NCI-H510A (cell line): ENCODE measurements around the gene LYZL1.
"Not testable (repeated sequence)": the region's sequence is repeated elsewhere in the genome, so short reads cannot be mapped to it uniquely, and the experiment has no call there.

Source experiments
- DNase-seq: peaks from one replicate; lab custom pipeline; 2025; lab: John Stamatoyannopoulos, UW

LYZL1 gene

GRCh38 chr10:29263506-29263905 is 25.4 kb upstream of the LYZL1 start:
- DNase-seq = no peak

GRCh38 chr10:29265210-29265768 is 23.6 kb upstream of the LYZL1 start:
- DNase-seq = no peak

- DNase-seq = no peak
Observed at GRCh38 chr10:29266641-29267040, 22.2 kb upstream of the LYZL1 start.

- DNase-seq = no peak
Observed at GRCh38 chr10:29268011-29268410, 20.9 kb upstream of the LYZL1 start.

- no peak for DNase-seq
Observed at GRCh38 chr10:29269486-29269885, 19.4 kb upstream of the LYZL1 start.

- DNase-seq = no peak
Observed at GRCh38 chr10:29270883-29271282, 18.0 kb upstream of the LYZL1 start.

- no peak for DNase-seq
Observed at GRCh38 chr10:29271877-29272276, 17.0 kb upstream of the LYZL1 start.

- DNase-seq = no peak
Observed at GRCh38 chr10:29273478-29273877, 15.4 kb upstream of the LYZL1 start.

GRCh38 chr10:29276251-29276850 is 12.5 kb upstream of the LYZL1 start:
- DNase-seq = no peak

GRCh38 chr10:29277296-29277695 is 11.6 kb upstream of the LYZL1 start:
- no peak for DNase-seq

- no peak for DNase-seq
Observed at GRCh38 chr10:29279779-29280487, 8.9 kb upstream of the LYZL1 start.

- DNase-seq = no peak
Observed at GRCh38 chr10:29280488-29280840, 8.4 kb upstream of the LYZL1 start.

GRCh38 chr10:29285624-29286051 is 3.2 kb upstream of the LYZL1 start:
- DNase-seq = no peak

- no peak for DNase-seq
Observed at GRCh38 chr10:29287635-29288034, 1.2 kb upstream of the LYZL1 start.

- DNase-seq = not testable (repeated sequence)
Observed at GRCh38 chr10:29291561-29291960, 2.7 kb downstream of the LYZL1 start.

GRCh38 chr10:29292406-29292805 is 3.5 kb downstream of the LYZL1 start:
- not testable (repeated sequence) for DNase-seq

GRCh38 chr10:29295813-29296212 is 6.9 kb downstream of the LYZL1 start:
- DNase-seq = no peak

GRCh38 chr10:29297678-29298077 is 8.8 kb downstream of the LYZL1 start:
- DNase-seq = no peak

- DNase-seq = no peak
Observed at GRCh38 chr10:29301359-29301910, 12.6 kb downstream of the LYZL1 start.

- DNase-seq = no peak
Observed at GRCh38 chr10:29302499-29302898, 13.6 kb downstream of the LYZL1 start.

GRCh38 chr10:29304264-29304994 is 15.6 kb downstream of the LYZL1 start:
- no peak for DNase-seq

- DNase-seq = no peak
Observed at GRCh38 chr10:29304995-29305335, 16.1 kb downstream of the LYZL1 start.

- DNase-seq = no peak
Observed at GRCh38 chr10:29306688-29307087, 17.8 kb downstream of the LYZL1 start.
